Measurements from ENCODE around the gene GAREM1. TPM values are rescaled to one million over a fixed set of nuclear protein-coding genes. Genes with fewer than 3 reads are reported as not detected.

Gene GAREM1
- total and polyA plus RNA-seq, 9 of the 15 experiments (the other 6 are each of a cell fraction or from before 2014, with no cell fraction given), result 0.03 to 0.33 (median 0.07) TPM; not detected in 1

GRCh38 chr18:32315881-32316280 is 154.8 kb downstream of the GAREM1 start (continued):
- no peak for TF ChIP-seq FOXJ3 (CRISPR knock-in tag; IDR thresholded peaks at IDR 0.05)
- TF ChIP-seq ADNP (tag; IDR thresholded peaks at IDR 0.05), result no peak
- TF ChIP-seq NUFIP1 (IDR thresholded peaks at IDR 0.05; ENCODE audit: partially characterized antibody), result no peak

GRCh38 chr18:32310774-32311173 is 159.9 kb downstream of the GAREM1 start:
- FAIRE-seq, result no peak
- WGBS (ENCODE audit: insufficient coverage, low coverage, missing lambda C conversion rate), result 0% methylated on average over 2 of the region's 2 CpGs
- POLR2A ChIA-PET, result no interaction called here
- TF ChIP-seq ZNF398 (CRISPR knock-in tag; IDR thresholded peaks at IDR 0.05) (no peak), DIDO1 (tag; IDR thresholded peaks at IDR 0.05; ENCODE audit: low read depth) (no peak), EP300 (IDR thresholded peaks at IDR 0.05; ENCODE audit: low read length) (no peak), TFE3 (CRISPR knock-in tag; IDR thresholded peaks at IDR 0.05) (no peak), ZNF778 (CRISPR knock-in tag; IDR thresholded peaks at IDR 0.05) (no peak), THRA (IDR thresholded peaks at IDR 0.05) (no peak), TBL1XR1 (IDR thresholded peaks at IDR 0.05; ENCODE audit: low read length in 2 of 2) (no peak), POLR2B (IDR thresholded peaks at IDR 0.05; ENCODE audit: low read depth, partially characterized antibody) (no peak), KAT2B (IDR thresholded peaks at IDR 0.05; ENCODE audit: low read depth, low read length) (no peak), CTCFL (IDR thresholded peaks at IDR 0.05; ENCODE audit: borderline replicate concordance, insufficient read depth, low read depth, low read length, poor library complexity, severe bottlenecking) (no peak), ZNF444 (CRISPR knock-in tag; IDR thresholded peaks at IDR 0.05) (no peak)

More at GRCh38 chr18:32310774-32311173, 159.9 kb downstream of the GAREM1 start:
- H3K4me1 ChIP-seq (replicated peaks in 1 of 2; ENCODE audit: control insufficient read depth in 2 of 2, insufficient read depth in 2 of 2, low read length in 2 of 2), result no peaks in the 10 kb centered on the region
- H3K9me3 ChIP-seq (replicated peaks; ENCODE audit: control insufficient read depth, insufficient read depth, low read depth, low read length), result no peaks in the 10 kb centered on the region
- no peak overlapping the region for H2AFZ ChIP-seq (ENCODE audit: low read depth, low read length)
- no peaks in the 10 kb centered on the region for H3K9me1 ChIP-seq (ENCODE audit: control insufficient read depth, insufficient read depth, low read length)
- CTCF ChIA-PET (ENCODE audit: low intra/inter-chr PET ratio), result no interaction called here
- BruUV-seq (replicated peaks), result no TSS peak
- H3K4me2 ChIP-seq (ENCODE audit: insufficient read depth, low read length), result no peak overlapping the region
- in situ Hi-C loops (cut with MboI), result no loop called here
- DNase-seq (ENCODE audit: extremely low read depth in 1 of 4, low spot score in 3 of 4) (no peak), ATAC-seq (no peak)
- H3K36me3 ChIP-seq (ENCODE audit: control insufficient read depth, insufficient read depth, low read length), result no peaks in the 10 kb centered on the region
- H3K27me3 ChIP-seq (ENCODE audit: control insufficient read depth in 2 of 2, insufficient read depth in 2 of 2, low read length in 2 of 2), result no peaks in the 10 kb centered on the region
- no peak overlapping the region for H3K9ac ChIP-seq (ENCODE audit: insufficient read depth in 1 of 2, low read depth in 2 of 2, low read length in 2 of 2)
- H3K4me3 ChIP-seq, result no peak overlapping the region
- H4K20me1 ChIP-seq (replicated peaks; ENCODE audit: control insufficient read depth, insufficient read depth, low read length), result no peaks in the 10 kb centered on the region
- no peak overlapping the region for H3K27ac ChIP-seq (ENCODE audit: extremely low read depth, low read depth, low read length)
- intact Hi-C loops (cut with micrococcal nuclease), result no loop called here
- no peaks in the 10 kb centered on the region for H3K79me2 ChIP-seq (ENCODE audit: control insufficient read depth, insufficient read depth, low read length)
